ENCODE measurements around the gene MICALL1.

Gene MICALL1

GRCh38 chr22:37983860-37984791, 78.0 kb downstream of the MICALL1 start, which contains the start of gene SOX10:
SOX10 (minus strand) TSS chr22:37984555; CDS start chr22:37983784, 771 bp downstream.
- DNase-seq: no peak

GRCh38 chr22:37985050-37985585, 79.0 kb downstream of the MICALL1 start:
- DNase-seq: no peak

- DNase-seq: no peak
Measured at GRCh38 chr22:37985751-37986281, 79.7 kb downstream of the MICALL1 start.

GRCh38 chr22:37986371-37986770, 80.3 kb downstream of the MICALL1 start:
- DNase-seq: no peak

GRCh38 chr22:37989146-37990045, 83.3 kb downstream of the MICALL1 start:
- DNase-seq: no peak

- no peak for DNase-seq
Measured at GRCh38 chr22:37990301-37990700, 84.2 kb downstream of the MICALL1 start.

GRCh38 chr22:37990862-37991261, 84.8 kb downstream of the MICALL1 start:
- DNase-seq: no peak

GRCh38 chr22:37991731-37992442, 85.8 kb downstream of the MICALL1 start:
- no peak for DNase-seq
